ENCODE data around the gene NIN.

NIN gene

DNA sequence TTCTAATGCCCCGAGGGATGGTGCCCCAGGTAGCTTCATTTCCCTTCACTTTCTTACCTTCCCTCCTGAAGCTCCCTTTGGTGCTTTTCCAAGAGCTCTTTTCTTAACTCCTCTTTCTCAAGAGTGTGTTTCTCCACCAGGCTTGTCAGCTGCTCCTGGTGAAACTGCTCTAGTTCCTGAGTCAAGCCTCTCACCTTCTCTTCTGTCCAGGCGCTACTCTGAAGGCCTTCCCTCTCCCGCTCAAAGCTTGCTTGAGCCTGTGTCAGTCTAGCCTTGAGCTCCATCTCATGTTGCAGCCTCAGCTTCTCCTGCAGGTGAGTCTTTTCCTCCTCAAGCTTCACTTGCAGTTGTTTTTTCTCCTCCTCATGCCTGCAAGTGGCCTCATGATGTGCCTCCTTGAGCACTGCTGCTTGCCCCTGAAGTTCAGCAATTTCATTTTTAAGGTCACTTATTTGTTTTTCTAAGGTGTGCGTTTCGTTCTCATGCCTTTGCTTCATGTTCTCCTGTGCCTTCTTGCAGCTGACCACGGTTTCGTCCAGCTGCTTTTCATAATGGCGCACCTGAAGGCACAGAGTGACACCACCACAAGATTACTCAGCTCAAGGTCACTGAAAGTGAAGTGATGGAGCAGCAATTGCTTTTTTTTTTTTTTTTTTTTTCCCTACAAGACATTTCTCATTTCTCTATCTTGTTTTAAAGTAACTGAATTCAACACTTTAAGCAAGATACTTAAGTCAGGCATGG, 71.0 kb downstream of the NIN start:
- no peak for DNase-seq

DNA sequence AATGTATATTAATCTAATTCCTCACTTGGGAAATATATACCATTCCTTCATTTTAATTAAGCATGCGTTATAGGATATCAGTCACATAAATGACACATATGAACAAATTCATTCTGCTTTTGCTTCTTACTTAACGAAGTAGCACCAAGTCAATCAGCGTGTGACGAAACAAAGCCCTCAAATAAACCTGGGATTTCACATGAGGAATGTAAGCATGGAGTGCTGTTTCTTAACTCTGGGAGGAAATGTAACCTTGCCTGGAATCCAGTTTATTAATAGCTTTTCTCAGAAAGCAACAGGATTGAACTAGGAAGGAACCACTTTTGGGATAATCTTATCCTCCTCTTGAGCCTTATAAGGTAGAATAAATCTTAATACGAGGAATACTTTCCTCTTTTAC, 72.0 kb downstream of the NIN start:
- DNase-seq: no peak

DNA sequence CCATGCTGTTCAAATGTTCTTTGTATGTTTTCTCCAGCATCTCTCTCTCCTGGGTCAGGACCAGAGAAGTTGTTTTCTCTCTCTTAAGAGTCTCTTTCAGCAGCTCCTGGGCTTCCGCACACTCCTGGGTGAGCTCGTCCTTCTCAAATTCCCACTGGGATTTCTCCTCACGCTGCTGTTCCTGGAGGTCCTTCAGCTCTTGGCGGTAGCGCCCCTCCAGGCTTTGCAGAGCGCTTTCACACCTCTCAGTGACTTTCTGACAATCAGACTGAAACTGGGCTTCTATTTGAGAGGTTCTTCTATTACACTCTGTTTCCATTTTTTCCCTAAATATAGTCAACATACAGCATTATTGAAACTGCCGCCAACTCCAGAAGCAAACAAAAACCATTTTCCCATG, 72.7 kb downstream of the NIN start:
- DNase-seq: no peak

DNA sequence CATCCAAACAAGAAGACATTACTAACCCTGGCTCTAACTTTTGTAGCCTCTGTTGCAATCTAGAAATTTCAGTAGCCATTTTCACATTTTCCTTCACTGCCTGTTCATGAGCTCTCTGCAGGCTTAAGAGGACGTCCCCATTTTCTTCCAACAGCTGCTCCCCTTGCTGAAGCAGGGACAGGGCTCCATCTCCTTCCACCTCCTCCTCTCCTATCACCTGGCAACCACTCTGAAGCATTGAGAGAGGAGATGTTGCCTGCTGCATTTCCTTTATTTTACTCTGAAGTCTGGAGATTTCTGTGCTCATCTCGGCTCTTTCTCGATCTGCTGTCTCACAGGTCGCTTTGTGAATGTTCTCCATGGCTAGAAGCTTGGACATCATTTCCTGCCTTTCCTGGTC, 73.3 kb downstream of the NIN start:
- DNase-seq: no peak

DNA sequence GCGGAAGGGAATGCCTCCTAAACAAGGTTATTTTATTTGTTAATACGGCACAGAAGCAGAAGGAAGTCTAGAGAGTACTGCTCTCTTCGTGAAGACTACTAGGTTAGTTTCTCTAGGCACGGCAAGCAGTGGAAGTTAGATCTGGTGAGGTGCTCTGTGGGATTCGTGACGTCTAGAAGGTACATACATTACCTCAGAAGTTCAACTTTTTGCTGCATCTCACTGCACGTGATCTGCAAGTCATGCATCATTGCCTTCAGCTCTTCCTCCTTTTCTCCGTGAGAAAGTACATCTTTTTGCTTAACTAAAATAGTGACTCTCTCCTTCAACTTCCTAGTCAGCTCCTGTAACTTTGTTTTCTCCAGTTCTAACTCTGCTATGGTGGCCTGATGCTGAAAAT, 74.7 kb downstream of the NIN start:
- no peak for DNase-seq

DNA sequence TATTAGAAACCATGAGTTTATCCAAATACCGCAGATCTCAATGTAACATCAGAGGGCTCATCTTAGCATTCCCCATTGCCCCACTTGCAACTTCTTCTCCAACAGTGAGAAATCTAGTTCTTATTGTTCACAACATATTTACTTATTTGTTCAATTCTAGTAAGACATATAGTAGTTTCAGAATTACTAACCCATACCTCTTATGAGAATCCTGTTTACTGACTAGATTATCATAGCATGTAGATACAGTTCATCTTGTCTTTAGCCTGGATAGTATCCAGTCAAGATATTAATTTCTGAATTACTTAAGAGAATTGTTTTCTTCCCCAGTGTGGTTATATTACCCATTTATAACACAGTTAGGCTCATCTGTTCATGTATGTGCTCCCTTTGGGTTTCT, 80.6 kb downstream of the NIN start:
- no peak for DNase-seq

DNA sequence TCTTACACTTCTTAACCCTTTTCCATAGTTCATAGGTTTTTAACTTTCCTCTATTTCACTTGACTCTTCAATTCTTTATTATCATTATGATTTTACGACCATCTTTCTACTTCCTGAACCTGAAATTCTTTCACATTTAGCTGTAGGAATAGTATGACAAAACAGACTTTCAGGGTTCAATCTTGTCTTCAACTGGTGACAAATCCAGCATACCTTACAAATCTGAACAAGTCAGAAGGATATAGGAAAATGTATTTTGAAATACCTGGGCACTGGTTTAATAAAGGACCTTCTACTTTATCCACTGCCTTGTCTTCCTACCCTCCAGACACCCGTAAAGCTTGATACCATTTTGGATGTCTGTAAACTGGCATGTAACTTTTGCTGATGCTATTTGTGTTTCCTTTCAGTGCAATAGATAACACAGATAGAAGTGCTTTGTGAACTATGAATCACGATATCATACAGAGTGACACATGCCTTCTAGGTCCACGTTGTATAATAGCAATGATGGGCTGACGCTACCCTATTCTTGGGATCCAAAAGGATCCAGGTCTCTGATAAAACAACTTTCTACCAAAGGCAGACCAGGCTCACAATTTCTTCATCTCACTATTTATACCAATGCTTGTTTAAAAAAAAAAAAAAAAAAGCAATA, 85.4 kb downstream of the NIN start:
- no peak for DNase-seq

DNA sequence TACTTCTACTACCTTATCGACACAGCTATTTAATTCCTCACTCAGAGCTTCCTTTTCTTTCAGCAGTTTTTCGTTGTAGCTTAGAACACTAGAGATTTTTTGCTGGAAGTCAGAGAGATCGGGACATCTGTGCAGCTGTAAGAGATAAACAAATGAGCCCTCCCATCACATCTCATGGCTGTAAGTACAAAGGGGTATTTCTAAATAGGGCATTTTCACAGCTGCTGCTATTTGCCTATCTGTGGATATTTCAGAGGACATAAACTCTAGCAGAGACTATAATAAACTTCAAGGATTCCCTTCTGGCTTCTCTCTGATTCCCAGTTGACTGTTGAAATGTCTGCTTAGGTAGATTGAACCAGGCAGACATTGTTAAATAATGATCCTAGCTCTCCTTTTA, 86.7 kb downstream of the NIN start:
- peak; percentile 32 for DNase-seq

DNA sequence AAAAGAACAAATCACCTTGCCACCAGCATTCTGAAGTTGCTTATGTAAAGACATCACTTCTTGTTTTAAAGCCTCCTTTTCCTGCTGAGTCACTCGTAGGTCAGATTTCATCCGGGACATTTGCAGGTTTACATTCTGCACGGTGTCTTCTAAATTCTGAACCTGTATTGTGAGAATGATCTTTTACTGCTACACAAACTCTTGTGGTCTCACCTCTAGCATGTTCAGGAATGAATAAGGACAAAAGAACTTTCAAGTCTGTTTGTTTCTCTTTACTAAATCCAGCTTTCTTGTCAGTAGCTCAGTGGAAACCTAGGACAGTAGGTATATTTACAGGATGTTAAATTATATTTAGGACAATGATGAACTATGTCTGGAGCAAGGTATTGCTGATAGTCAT, 89.4 kb downstream of the NIN start:
- DNase-seq: no peak

DNA sequence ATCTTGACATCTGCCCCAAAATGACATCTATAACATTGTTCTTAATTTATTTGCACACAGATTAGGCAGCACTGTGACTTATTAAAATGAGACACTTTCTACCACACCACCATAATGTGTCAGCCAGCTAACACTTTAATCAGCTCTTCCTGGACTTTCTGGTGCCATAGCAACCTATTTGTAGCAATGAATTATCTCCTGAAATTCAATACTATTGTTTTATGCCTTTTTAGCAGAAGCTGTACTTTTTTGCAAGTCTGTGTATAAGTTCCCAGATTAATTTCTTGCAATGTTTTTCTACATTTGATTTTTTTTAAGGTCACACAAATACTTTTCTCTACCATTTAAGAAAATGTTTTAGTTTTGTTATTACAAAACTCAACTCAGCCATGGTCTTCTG, 90.1 kb downstream of the NIN start:
- DNase-seq: no peak

DNA sequence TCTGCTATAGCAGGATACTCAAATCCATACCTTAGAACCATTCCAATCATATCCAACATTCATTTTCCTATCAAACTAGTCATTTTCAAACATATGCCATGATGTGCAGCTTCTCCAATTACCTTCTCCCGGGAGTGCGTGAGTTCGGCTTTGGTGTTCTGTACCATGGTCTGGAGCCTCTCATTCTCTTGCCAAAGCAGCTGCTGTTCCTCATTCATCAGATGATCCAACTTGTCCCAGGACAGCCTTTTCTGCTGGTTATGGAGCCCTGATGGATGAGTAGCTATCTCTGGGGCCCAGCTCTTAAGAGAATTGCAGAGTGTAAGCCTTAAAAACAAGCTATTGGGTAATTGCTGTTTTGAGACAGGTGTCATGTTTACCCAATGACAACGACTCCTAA, 91.8 kb downstream of the NIN start:
- DNase-seq: no peak

DNA sequence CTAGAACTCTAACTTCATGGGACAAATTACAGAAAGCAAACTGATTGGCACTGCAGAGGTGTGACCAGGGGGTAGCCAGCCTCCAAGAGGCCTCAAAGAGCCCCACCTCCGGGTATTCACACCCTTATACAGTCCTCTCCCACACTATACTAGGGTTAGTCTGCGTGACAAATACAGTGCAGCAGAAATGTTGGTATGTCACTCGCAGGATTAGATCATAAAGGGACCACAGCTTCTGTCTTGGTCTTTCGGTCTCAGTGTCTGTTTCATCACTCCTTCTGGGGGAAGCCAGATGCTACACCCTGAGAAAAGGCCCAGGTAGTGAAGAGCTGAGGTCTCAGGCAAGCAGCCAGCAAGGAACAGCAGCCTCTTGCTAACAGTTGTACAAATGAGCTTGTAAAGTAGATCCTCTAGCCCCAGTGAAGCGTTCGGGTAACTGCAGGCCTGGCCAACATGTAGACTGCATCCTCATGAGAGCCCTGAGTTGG, 94.0 kb downstream of the NIN start:
- no peak for DNase-seq

DNA sequence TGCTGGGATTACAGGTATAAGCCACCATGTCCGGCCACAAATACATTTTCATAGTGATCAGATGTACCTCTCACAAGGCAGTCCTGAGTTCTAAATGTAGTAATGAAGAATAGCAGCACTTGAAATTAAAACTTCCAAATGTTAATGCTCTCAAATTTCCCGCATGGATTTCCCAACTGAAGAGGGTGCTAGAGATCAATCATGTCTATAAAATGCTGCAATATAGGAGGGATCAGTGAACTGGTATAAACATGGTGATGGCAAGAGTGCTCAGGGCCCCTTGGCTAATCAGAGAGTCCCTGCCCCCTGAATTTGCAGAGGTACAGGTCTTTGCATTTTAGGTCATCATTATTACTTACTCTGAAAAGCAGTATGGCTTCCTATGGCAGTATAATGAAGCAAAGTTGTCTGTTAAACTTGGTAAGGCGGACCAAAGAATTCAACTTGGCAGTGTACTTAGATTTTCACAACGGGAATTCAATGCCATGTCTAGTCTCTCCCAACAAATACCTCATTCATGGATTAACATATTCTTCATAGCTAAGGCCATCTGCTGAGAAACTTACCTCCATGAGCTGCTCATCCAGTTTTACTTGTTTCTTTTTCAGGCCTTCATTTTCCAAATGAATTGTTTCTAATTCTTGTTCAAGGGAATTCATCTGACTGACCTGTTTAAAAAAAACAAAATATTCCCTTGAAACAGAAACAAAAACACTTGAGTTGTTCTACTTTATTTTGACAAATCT, 95.8 kb downstream of the NIN start:
- no peak for DNase-seq

DNA sequence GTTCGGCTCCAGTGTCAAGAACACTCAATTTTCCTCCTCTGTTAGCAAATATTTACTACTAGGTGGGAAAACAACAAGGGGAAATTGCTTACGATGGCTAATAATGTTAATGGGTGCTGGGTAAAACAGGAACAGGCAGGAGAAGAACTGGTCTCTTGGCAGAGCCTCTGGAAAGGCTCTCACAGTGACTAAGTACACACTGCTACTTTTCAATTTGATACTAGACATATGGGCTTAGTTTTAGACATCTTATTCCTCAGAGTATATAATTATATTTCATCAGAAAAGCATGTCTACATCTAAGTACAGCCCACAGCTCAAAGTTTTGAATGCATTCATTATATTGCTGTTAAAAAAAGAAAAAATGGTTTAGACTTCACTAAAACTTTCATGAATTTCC, 97.5 kb downstream of the NIN start:
- no peak for DNase-seq

DNA sequence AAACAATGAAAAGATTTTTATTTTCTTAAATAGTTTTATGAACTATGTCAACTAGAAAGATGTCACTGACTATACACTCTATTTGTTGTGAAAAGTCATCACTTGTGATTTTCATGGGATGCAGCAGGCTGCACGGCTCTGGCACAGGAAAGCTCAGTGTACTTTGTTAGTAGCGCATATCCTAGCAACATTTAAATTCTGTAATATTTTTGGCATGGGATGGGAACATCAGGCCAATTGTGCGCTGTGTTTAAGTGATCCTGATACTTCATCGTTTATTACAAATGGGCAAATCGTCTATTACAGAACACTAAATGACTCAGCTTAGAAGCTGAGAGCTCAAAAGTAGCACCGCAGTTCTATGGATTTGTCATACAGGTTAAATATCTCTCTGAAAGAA, 102.1 kb downstream of the NIN start:
- no peak for DNase-seq

DNA sequence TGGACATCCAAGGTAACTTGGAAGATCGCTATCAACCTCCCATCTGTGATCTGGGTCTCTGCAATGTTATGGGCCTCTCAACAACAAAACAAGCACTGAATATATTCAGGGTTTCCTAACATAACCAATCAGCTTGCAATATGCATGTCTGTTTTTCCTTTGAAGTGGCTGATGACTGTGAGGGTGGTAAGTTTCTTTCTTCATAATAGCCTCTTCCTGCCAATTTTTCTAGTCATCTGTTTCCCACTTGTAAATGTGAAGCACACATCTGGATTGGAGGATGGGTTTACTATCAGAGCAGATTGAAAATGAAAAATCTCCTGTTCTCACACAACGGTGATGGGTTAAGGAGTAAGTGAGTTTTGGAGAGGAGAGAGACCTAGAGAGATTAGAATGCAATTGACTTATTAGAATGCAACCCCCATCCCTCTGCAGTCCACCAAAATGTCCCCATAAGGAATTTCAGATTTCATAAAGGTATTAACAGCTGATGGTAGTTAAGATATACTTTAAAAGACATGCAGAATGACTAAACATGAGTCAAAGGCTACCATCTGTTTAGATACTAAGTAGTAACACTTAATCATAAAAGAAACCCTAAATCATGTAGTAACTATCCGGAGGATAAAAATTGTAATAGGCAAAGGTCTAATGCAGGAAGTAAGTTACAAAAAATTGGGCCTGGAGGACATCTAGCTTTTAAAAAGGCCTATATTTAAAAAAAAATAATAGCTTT, 104.4 kb downstream of the NIN start:
- no peak for DNase-seq

DNA sequence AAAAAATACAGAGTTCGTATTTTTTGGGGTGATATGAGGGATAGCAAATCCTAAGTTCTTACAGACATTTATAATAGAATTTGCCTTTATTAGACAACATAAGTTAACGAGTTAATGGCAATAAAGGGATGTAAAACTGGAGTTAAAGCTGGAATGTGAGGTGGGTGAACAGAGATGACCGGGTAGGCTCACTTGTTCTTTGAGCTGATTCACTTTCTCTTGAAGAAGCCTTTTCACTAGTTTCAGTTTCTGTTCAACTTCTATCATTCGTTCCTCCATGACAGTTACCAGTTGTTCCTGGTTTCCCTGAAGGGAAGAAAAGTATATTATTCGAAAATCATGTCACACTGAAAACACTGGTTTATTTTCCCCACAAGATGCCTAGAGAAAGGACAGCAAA, 105.2 kb downstream of the NIN start:
- DNase-seq: no peak

DNA sequence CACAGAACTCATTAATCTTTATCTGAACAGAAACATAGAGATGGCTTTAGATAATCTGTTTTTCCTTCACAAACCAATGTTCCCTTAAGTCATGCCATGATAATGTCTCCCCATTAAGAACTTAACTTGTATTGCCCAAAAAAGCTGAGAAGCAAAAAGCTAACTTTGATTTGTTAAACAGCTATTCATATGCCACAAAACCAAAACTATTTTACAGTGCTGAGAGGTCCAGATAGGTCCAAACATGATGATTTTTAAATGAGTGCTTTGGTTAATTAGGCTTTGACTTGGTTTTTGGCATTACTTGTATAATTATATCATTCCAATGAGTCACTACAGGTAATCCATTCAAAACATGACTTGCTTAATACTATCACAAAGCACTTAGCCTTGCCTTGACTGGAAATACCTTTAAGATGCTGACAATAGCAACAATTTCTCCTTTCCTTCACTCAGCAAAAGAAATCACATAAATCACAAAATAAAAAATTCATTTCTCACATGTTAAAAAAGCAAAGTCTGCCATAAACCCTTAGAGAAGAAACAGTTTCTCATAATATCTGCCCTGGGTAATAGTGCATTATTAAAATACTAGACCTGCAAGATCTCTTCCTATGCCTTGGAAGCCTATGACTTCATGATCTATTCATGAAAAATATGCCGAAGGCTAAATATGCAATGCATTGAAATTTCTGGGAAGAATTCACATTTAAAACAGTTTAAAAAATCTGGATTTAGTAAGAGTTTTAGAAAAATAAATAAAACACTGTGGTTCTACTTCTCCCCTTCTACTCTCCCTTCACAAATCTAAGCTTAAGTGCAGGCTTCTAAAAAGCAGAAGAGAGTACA, 110.8 kb downstream of the NIN start:
- DNase-seq: no peak

DNA sequence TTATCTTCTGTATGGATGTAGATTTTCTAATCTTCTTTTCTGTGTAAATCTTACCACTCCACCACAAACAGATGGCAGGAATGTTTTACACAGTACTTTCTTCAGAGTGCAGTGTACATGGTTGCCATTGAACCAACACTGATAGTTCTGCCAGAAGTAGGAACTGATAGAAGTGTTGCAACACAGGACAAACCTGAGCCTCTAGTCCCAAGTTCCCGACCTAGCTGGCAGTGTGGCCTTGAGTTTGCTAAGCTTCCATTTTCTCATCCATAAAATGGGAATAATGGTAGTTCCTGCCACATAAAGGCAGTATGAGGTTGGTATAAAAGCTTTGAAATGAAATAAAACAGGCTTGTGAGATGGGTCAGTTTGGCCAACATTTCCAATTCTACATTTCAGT, 112.0 kb downstream of the NIN start:
- DNase-seq: no peak

DNA sequence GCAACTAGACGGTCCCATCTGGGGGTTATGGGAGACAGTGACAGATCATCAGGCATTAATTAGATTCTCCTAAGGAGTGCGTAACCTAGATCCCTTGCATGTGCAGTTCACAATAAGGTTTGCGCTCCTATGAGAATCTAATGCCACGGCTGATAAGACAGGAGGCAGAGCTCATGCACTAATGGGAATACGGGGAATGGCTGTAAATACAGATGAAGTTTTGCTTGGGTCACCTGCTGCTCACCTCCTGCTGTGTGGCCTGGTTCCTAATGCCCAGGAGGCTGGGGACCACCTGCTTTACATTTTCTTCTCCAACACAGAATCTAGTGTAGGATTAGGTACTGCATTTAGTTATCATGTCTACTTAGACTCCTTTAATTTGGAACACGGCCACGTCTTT, 113.2 kb downstream of the NIN start:
- DNase-seq: no peak

DNA sequence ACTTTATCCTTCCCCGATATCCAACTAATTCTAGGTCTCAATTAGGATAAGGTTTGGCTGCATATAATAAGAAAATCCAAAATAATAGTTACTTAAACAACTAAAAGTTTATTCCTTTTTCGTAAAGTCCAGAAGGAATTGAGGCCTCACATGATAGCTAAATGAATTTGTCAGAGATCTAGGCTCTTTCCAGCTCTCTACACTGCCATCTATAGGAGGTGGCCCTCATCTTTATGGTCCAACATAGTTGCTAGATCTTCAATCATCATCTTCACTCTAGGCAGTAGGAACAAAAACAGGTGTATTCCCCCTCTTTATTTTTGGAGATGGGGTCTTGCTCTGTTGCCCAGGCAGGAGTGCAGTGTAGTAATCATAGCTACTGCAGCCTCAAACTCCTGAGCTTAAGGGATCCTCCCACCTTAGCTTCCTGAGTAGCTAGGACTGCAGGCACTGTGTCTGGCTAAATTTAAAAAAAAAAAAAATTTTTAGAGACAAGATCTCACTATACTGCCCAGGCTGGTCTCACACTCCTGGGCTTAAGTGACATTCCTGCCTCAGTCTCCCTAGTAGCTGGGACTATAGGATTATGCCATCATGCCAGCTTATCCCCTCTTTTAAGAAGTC, 116.4 kb downstream of the NIN start:
- peak; percentile 1 for DNase-seq

DNA sequence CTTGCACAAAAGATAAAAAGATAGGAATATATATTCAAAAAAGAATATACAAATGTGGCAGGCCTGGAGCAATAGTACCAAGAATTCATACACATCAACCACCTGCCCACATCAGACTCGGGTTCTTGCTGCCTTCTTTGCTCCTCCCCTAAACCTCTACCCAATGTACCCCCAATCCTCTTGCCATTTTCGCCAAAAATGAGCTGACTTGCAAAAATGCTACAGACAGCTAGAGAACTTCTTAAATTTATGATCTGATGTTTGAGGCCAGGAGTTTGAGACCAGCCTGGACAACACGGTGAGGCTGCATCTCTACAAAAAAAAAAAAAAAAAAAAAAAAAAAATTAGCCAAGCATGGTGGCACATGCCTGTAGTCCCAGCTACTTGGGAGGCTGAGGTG, 119.9 kb downstream of the NIN start:
- DNase-seq: no peak

Data from NCI-H526 treated with DMSO at 0.1 percent for 48 hours (cell line).